ENCODE measurements around the gene MAGT1.
A peak's percentile ranks its signal among the peaks of the same experiment; 100 is the strongest.
"Not testable (repeated sequence)": the region's sequence is repeated elsewhere in the genome, so short reads cannot be mapped to it uniquely, and the experiment has no call there.

Gene MAGT1

DNA sequence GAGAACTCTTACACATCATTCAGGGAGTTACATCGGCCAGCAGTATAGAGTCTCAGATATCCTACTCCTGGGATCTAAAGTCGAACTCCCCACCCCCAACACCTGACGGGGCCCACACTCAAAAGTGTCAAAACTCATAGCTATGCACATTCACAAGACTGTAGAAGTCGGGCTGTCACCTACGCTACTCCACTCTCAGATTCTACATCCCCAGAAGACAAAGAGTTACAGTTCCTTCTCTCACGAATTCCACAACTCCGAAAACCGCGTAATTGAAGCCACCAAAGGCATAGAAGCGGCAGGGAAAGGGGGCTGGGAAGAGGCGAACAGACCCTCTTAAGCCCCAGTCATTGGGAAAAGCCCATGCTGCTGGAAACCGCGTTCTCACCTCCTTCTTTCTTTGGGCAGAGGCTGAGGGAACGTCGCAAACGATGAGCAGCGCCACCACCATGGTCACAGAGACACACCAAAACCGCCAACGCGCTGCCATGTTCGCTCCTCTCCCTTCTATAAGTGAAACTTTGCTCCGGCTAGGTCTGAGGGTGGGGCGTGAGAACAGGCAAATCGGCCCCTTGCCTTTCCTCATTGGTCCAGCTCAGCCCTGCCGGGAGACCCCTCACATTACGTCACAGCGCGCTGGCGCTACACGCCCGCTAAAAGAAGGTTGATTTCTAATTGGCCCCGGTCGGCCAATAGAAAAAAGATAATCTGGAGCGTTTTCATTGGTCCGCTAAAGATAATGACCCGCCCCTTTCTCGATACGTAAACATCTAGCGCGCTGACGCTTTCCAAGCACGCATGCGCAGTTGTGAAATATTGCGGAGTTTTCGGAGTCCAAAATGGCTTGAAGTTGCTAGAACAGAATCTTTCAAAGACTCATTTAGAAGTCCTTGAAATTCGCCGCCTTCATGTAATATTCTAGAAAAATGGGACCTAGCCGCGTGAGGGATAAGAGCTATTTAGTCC lies at the start of gene MAGT1:
TSS of gene MAGT1 (minus strand) at position 515 of the 966 bp plus-strand sequence. CDS start at position 490, 25 bp downstream.
- DNase-seq (ENCODE audit: low spot score), result peak; percentile 82

DNA sequence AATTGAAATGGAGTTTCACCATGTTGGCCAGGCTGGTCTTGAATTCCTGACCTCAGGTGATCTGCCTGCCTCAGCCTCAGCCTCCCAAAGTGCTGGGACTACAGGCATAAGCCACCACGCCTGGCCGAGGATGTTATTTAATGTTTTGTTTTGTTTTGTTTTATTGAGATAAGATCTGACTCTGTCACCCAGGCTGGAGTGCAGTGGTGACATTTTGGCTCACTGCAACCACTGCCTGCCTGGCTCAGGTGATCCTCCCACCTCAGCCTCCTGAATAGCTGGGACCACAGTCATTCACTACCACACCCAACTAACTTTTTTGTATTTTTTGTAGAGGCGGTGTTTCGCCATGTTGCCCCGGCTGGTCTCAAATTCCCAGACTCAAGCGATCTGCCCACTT lies 49.8 kb upstream of the MAGT1 start:
- DNase-seq (ENCODE audit: low spot score), result not testable (repeated sequence)

DNA sequence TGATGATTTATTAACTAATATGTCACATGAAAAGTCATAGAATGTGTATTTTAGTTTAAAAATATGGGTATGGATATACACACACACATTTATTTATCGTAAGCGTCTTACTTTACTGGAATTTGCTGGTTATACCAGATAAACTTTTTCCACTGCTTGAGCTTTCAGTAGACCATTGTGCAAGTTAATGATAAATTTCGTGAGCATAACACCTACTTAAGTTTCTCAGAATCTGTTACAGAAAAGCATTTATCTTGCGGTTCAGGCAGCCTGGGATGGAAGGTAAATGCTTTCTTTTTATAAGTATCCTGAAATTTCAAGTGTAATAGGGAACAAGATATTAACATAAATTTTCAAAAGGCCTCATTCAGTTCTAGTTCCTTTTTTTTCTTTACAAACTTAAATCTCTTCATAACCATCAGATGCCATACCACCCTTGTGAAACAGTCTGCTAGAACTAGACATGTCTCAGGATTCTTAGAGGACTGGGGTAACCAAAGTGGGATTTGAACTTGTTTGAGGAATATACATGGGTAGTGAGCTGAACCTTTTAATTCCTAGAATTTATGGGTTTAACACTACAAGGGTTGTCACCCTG lies 42.9 kb upstream of the MAGT1 start:
- DNase-seq (ENCODE audit: low spot score), result no peak

DNA sequence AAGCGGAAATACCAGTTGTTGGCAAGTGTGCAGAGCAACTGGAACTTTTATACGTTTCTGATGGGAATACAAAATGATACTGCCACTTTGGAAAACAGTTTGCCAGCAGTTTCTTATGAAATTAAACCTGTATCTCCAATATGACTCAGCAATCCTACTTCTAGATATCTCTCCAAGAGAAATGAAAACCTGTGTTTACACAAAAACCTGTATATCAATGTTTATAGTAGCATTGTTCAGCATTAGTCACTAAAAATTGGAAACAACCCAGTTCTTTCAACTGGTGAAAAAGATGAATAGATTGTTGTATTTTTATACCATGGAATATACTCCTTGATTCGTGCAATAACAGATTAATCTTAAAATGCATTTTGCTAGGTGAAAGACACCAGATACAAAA lies 42.1 kb upstream of the MAGT1 start:
- DNase-seq (ENCODE audit: low spot score), result no peak

DNA sequence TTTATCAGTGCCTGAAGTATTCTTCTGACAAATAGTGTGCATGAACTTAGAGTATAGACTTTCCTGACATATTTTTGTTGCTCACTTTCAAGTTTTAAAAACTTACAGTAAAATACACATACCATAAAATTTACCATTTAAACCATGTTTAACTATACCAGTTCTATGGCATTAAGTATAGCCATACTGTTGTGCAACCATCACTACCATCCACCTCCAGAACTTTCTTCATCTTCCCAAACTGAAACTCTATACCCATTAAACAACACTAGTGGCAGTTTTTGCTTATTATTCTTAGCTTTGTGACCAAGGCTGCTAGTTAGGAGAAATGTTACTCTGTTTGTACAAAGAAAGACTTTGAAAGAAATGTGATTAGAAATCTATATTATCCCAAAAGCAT lies 41.1 kb upstream of the MAGT1 start:
- no peak for DNase-seq (ENCODE audit: low spot score)

DNA sequence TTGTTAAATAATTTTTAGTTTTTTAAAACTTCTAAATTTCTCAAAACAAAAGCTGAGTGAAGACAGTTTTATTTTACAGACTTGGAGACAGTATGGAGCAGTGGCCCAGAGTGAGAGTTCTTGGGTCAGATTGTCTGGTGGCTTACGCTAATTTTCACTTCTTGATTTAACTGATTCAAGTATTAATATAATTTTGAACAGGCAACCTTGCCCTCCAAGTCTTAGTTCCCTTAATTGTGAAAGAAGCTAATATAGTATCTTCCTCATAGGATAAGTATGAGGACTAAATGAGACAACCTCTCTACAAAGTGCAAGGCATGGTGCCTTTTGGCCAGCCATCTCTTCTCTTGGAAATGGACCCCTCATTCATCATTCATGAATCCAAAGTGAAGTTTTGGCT lies 40.7 kb upstream of the MAGT1 start:
- no peak for DNase-seq (ENCODE audit: low spot score)

DNA sequence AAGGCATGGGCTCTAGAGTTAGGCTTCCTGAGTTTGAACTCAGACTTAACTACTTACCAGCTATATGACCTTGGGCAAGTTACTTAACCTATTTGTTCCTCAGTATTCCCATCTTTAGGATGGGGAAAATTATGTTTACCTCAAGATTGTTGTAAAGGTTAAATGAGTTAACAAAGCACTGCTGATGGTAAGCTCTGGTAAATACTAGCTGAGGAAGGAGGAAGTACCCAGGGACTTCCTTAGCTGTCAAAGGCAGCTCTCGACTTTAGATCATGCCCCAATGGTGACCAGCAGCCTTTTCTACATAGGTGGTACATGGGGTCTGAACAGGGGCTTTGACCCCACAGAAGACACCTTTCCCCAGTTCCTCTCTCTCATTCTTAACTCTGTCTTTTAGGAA lies 35.3 kb upstream of the MAGT1 start:
- no peak for DNase-seq (ENCODE audit: low spot score)

DNA sequence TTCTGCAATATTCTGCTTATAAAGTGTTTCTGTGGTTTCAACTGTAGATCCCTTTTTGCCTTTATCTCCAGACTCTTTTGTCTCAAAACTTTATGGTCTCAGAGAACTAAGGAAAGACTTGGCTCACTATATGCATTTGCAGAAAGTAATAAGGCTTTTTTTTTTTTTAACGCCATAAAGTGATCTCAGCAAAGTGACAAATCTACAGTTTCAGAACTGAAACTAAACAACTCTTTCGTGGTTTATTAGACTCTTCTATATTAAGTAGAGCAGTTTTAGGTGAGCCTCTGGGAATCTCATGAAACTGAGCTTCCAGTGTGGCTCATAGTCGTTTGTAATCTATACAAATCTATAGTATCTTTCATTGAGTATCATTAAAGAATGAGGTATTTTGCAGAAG lies 30.5 kb upstream of the MAGT1 start:
- no peak for DNase-seq (ENCODE audit: low spot score)

DNA sequence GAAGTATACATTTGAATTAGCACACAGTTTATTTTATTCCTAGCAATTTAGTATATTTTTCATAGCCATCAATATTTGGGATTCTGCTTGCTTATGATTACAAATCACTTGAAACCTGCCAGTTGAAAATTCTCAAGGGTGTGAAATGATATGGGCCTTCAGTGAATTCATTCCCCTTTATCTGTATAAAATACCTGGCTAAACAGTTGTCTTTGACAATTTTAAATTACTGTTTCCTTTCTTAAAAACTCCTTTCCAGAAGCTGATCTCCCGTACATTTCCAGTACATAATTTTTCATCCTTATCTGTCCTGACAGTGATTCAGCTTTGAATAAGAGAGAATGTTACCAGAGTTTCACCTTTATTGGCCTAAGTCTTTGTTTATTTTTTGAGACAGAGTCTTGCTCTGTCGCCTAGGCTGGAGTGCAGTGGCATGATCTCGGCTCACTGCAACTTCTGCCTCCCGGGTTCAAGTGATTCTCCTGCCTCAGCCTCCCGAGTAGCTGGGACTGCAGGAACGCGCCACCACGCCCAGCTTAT lies 29.2 kb upstream of the MAGT1 start:
- no peak for DNase-seq (ENCODE audit: low spot score)

DNA sequence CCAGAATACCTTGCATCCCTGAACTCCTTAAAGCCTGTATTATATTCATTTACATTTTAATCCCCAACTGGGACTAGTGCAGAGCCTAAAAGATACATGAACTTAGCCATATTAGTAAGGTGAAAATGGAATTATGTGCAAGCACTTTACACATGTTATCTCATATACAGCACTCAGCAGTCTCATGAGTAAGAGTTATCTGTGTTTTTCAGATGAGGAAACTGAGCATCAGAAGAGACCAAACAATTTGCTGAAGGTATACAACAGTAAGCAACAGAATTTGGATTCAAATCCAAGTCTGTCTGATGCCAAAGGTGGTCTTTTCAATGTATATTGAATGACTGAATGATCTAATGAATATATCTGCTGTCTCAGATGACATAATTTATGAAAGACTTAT lies 27.6 kb upstream of the MAGT1 start:
- no peak for DNase-seq (ENCODE audit: low spot score)

DNA sequence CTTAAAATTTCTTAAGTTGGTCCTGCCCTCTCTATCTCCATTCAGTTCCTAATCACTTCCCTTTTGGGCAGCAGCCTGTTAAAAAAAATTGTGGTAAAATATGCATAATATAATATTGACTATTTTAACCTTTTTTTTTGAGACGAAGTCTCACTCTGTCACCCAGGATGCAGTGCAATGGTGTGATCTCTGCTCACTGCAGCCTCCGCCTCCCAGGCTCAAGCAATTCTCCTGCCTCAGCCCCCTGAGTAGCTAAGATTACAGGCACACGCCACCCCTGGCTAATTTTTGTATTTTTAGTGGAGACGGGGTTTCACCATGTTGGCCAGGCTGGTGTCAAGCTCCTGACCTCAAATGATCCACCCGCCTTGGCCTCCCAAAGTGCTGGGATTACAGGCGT lies 24.1 kb upstream of the MAGT1 start:
- DNase-seq (ENCODE audit: low spot score), result not testable (repeated sequence)

DNA sequence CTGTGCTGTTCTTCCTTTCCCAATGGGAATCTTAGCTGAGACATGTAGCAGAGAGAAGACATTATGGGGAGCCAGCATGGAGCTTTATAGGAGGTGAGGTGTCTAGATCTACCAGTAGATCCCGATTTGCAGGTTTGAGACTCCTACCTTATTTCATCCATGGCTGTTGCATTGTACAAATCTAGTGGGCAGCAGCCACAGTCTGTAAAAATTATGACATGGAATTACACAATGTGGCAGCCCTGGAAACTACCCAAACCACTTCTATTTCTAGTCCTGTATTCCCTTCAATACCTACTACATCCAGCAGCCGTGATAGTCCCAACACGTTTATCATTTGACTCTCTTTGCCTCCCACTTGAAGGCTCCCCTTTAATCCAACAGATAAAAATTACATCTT lies 23.3 kb upstream of the MAGT1 start:
- DNase-seq (ENCODE audit: low spot score), result no peak

DNA sequence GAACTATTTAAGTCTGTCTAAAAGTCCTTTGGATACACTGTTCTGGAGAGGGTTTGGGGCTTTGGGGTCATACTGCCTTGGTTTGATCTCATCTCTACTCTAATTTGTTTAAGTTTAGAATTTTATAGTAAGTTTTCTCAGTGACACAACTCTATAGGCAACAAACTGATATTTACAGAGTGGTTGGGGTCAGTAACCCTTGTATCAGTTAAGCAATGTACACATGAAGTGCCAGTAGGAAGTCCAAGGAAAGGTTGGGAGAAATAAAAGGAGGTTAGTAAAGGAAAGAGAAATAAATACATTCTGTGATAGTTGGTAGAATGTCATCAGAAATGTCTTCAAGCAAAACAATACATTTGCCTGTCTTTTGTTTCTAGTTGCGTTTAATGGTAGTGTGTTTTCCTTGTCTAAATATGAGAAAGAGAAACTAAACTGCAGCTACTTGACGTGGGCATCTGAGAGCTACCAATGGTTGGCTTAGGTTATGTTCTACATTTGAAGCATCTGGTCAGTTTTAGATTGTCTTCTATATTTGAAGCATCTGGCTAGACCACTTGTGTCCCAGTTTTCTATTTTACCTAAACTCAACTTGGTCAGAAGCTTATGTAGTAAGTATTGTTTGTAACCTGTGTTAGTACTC lies 22.2 kb upstream of the MAGT1 start:
- DNase-seq (ENCODE audit: low spot score), result no peak

DNA sequence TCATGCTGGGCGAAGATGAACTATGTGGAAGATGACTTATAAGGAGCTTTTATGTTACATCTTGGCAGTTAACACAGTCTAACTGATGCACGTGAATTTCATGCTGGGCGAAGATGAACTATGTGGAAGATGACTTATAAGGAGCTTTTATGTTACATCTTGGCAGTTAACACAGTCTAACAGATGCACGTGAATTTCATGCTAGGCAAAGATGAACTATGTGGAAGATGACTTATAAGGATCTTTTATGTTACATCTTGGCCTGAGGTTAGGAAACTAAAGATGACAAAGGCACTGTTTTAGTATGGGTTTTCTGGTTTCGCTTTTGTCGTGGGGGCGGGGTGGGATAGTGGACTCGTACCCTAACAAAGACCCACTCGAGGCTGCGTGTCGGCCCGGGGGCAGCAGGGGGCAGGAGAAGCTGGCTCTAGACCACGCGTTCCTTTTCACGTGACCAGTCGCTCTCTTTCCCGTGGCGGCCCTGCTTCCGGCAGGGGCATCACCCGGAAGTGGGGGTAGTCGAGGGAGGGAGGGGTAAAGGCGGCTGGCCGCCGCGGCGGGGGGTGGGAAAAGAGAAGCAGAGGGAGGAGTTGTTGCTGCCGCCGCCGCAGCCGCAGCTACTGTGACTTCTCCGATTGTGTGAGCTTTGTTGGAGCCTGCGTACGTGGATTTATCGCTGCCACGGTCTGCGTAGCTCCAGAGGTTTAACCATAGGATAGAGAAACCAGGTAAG lies 15.0 kb upstream of the MAGT1 start, which contains the start of gene ATP7A:
TSS of gene ATP7A (plus strand) at position 586 of the 733 bp plus-strand sequence. CDS start 60,949 bp downstream, outside the sequence.
- peak; percentile 82 for DNase-seq (ENCODE audit: low spot score)

DNA sequence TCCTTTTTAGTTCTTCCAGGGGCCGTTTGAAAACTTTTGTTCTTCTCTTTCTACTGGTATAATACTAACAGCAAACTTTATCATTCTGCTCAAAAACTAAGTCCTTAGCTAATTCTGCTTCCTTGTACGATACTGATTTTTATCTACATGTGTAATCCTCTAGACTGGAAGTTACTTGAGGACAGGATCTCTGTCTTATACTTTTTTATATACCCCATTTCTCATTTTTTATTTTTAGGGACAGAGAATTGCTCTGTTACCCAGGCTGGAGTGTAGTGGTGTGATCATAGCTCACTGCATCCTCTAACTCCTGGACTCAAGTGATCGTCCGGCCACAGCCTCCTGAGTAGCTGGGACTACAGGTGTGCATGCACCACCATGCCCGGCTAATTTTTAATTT lies 6.3 kb upstream of the MAGT1 start:
- DNase-seq (ENCODE audit: low spot score), result no peak

DNA sequence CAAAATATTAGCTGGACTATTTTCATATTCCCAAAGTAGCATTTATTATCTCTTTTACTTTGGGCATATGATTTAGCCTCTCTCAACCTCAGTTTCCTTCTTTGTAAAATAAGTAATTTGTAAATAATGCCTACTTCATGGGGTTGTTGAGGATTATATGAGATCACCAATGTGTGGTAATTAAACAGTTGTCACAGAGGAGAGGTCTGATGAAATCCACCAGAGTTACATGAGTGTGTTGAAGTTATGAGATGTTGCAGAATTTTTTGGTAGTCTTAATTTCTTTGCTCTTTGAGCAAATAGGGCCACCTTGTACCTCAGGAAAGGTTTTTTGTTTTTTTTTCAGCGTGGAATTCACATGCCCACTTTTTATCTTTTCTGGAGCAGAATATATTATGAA lies 5.5 kb upstream of the MAGT1 start:
- DNase-seq (ENCODE audit: low spot score), result no peak

DNA sequence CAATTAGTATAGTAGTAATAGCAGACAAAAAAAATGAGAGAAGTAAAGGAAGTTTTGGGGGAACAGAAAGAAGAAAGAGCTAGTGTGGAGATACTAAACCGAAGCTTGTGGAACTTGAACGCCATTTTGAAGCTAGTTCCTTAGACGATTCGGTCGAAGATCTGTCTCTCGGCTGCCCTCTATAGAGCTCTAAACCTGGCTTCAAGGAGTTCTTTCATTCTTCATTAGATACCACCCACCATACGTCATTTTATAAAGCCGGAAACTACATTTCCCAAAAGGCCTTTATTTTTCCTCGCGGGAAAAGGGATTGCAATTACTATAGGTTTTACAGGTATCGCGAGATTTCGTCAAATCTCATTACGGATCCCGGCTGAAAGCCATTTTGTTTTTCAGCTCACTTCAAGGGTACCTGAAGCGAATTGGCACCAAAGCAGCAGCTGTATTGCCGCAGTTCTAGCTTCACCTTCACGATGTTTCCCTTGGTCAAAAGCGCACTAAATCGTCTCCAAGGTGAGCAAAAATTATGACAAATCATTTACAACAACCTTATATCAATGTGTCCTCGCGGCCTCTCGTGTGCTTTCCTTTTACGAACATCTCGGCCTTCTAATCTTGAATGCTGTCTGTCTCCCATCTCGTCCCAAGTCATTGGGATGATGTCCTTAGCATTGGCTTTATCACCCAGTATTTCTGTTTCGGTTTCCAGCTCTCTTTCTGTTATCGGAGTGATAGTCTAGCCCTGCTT lies 4.0 kb upstream of the MAGT1 start, which contains the start of gene COX7B:
TSS of gene COX7B (plus strand) at position 388 of the 748 bp plus-strand sequence. CDS start at position 474, 86 bp downstream.
- peak; percentile 72 for DNase-seq (ENCODE audit: low spot score)

DNA sequence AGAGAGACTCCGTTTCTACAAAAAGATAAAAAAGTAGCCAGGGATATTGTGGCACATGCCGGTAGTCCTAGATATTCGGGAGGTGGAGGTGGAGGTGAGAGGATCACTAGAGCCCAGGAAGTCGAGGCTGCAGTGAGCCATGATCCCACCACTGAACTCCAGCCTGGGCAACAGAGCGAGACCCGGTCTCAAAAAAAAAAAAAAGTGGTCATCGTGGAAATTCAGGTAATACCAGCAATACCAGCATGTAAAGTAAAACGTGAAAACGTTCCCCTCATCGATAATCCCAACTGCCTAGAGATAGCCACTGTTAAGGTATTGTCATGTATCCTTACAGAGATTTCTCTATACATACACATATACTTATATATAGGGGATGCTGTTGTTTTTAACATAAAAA lies 1.5 kb downstream of the MAGT1 start:
- DNase-seq (ENCODE audit: low spot score), result no peak

DNA sequence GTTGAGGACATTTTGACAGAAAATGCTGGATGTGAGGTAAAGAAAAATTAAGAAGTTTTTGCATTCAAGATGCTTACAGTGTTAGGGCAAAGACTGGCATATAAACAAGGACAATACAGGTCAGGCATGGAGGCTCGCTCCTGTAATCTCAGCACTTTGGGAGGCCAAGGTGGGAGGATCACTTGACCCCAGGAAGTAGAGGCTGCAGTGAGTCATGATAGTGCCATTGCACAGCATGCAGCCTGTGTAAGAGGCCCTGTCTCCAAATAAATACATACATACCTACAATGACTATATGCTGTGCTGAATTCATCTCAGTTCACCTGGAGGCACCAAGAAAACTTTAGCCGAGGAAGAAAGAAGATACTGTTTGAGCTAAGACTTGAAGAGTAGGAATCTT lies 2.3 kb downstream of the MAGT1 start:
- no peak for DNase-seq (ENCODE audit: low spot score)

DNA sequence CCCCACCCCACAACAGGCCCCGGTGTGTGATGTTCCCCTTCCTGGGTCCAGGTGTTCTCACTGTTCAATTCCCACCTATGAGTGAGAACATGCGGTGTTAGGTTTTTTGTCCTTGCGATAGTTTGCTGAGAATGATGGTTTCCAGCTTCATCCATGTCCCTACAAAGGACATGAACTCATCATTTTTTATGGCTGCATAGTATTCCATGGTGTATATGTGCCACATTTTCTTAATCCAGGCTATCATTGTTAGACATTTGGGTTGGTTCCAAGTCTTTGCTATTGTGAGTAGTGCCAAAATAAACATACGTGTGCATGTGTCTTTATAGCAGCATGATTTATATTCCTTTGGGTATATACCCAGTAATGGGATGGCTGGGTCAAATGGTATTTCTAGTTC lies 13.8 kb downstream of the MAGT1 start:
- DNase-seq (ENCODE audit: low spot score), result not testable (repeated sequence)

DNA sequence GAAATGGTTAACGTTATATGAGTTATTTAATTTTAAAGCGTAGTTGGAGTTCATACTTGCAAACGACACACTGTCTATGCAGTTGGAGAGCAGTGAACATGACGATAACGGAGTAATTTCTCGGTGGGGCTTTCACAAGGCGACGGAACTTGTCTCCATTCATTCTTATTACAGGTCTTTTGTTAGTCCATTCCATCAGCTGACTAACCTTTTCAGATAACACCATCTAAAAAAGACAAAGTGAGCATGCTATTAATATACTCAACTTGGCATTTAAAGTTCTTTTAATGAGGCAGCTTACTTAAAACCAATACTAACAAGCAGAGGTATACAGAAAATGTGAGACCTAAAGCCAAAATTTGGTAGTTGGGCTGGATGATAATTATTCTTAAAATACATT lies 19.9 kb downstream of the MAGT1 start:
- DNase-seq (ENCODE audit: low spot score), result no peak

All from hepatic stellate cell (primary cell).